Activated CD8-positive, alpha-beta memory T cell treated with anti-CD3 and anti-CD28 coated beads for 1 hour (primary cell): ENCODE data around the gene ERAP2.

Source experiments
- DNase-seq, 2 donors: peaks; one replicate each; pipeline ENCODE4 v3.0.0-alpha.2; 2020; ENCODE audit warnings: low read depth in 1 of 2; ENCODE audit errors: extremely low read depth in 1 of 2

Gene ERAP2

DNA sequence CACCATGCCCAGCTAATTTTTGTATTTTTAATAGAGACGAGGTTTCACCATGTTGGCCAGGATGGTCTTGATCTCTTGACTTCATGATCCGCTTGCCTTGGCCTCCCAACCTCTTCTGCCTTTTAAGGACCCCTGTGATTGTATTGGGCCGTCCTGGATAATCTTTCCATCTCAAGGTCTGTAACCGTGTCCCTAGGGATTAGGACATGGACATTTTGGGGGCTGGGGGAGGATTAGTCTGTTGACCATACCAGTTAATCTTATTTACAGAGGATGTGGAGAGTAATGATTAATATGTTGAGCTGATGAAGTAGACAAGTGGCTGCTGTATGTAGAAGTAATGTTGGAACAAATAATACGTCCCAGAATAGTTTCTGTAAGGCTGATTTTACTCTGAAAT is 82.7 kb downstream of the ERAP2 start:
- no peak for DNase-seq

DNA sequence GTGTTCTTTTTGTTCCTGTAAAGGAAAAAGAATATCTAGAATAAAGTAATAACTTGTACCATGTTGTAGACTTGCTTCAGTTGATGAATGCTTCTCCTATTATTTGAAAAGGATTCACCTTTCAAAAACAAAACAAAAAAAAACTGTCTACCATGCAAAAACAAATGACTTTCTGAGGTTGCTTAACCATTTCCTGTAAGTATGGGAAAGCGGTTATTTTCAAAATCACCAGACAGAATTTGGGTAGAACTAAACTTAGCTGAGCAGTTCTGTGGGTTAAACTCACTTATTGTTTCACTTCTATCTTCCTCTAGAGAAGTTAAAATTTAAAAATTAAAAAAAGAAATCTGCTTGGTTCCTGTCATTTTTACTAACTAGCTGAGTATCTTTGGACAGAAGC is 84.8 kb downstream of the ERAP2 start:
- no peak for DNase-seq

DNA sequence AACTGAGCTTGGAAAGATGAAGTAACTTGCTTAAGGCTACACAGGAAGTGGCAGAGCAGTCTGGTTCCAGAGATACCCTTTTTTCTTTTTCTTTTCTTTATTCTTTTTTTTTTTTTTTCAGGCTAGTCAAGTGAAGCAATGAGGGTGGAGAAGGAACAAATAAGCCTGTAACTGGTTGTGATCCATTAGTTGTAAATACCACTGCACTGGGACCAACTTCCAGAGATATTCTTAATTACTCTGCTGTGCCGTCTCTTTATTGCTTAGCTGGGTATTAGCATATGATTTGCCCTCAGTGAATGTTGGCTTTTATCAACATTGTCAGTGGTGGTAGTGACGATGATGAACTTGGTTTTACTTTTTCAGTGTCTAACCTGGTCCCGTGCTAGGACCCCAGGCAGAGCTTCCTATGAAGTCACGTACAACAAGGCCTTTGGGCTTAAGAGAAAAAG is 86.3 kb downstream of the ERAP2 start:
- DNase-seq = no peak

DNA sequence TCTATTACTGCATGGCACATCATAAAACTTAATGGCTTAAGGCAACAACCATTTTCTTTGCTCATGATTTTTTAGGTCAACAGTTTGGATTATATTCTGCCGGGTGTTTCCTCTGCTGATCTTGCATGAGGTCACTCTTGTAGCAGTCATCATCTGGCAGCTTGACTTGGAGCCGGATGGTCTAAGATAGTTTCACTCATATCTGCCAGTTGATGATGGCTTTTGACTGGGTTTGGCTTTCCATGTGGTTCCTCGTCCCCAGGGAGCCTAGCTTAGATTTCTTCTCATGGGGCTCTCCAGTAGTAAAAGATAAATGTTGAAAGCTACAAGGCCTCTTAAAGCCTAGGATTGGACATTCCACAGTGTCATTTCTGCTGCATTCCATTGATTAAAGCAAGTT is 87.0 kb downstream of the ERAP2 start:
- DNase-seq = no peak

DNA sequence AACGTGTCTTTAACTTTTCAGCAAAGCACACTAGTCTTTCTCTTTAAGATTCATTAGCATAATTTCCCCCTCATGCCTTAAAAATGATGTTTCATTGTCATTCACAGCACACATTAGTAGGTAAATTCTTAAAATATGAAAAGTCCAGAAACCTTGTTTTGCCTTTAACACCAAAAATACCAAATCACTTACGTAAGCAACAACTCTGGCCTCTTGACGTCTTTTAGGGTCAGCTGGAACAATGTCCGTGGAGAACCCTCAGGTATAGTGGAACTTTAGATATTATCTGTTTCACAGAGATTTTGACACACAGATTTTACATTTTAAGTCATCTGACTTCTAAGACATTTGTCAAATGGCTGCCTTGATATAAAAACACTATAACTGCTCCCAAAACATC is 90.5 kb downstream of the ERAP2 start:
- no peak for DNase-seq

- DNase-seq = no peak
Observed at GRCh38 chr5:96967400-96967799, 91.1 kb downstream of the ERAP2 start.

- DNase-seq = no peak
Observed at GRCh38 chr5:96968074-96968473, 91.8 kb downstream of the ERAP2 start.

GRCh38 chr5:96968614-96969013 is 92.3 kb downstream of the ERAP2 start:
- no peak for DNase-seq
